Measurements from ENCODE around the gene PRG2. TPM values are rescaled to one million over a fixed set of nuclear protein-coding genes. Genes with fewer than 3 reads are reported as not detected.
A peak's percentile ranks its signal among the peaks of the same experiment; 100 is the strongest.

Gene PRG2
- total and polyA plus RNA-seq, 9 of the 15 experiments (the other 6 are each of a cell fraction or from before 2014, with no cell fraction given) = 1.8 to 78.0 (median 26.6) TPM

DNA sequence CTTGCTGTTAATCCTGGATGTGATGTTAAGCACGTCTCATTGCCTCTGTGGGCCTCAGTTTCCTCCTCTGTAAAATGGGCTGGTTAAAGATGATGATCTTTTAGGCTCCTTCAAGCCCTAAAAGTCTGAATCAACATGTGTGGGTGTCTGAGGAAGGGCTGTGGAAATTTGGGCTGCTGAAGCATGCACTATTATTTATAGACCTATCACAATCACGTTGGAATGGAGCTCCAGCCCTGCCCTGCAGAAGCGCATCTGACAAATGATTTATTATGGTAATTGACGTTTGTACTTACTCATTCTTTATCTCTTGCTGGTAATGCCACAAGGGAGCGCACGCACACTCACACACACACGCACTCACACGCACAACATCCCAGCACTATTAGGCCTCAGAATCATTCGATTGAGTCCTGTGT, 31.9 kb downstream of the PRG2 start (continued):
- TF ChIP-seq, protein P1, sequence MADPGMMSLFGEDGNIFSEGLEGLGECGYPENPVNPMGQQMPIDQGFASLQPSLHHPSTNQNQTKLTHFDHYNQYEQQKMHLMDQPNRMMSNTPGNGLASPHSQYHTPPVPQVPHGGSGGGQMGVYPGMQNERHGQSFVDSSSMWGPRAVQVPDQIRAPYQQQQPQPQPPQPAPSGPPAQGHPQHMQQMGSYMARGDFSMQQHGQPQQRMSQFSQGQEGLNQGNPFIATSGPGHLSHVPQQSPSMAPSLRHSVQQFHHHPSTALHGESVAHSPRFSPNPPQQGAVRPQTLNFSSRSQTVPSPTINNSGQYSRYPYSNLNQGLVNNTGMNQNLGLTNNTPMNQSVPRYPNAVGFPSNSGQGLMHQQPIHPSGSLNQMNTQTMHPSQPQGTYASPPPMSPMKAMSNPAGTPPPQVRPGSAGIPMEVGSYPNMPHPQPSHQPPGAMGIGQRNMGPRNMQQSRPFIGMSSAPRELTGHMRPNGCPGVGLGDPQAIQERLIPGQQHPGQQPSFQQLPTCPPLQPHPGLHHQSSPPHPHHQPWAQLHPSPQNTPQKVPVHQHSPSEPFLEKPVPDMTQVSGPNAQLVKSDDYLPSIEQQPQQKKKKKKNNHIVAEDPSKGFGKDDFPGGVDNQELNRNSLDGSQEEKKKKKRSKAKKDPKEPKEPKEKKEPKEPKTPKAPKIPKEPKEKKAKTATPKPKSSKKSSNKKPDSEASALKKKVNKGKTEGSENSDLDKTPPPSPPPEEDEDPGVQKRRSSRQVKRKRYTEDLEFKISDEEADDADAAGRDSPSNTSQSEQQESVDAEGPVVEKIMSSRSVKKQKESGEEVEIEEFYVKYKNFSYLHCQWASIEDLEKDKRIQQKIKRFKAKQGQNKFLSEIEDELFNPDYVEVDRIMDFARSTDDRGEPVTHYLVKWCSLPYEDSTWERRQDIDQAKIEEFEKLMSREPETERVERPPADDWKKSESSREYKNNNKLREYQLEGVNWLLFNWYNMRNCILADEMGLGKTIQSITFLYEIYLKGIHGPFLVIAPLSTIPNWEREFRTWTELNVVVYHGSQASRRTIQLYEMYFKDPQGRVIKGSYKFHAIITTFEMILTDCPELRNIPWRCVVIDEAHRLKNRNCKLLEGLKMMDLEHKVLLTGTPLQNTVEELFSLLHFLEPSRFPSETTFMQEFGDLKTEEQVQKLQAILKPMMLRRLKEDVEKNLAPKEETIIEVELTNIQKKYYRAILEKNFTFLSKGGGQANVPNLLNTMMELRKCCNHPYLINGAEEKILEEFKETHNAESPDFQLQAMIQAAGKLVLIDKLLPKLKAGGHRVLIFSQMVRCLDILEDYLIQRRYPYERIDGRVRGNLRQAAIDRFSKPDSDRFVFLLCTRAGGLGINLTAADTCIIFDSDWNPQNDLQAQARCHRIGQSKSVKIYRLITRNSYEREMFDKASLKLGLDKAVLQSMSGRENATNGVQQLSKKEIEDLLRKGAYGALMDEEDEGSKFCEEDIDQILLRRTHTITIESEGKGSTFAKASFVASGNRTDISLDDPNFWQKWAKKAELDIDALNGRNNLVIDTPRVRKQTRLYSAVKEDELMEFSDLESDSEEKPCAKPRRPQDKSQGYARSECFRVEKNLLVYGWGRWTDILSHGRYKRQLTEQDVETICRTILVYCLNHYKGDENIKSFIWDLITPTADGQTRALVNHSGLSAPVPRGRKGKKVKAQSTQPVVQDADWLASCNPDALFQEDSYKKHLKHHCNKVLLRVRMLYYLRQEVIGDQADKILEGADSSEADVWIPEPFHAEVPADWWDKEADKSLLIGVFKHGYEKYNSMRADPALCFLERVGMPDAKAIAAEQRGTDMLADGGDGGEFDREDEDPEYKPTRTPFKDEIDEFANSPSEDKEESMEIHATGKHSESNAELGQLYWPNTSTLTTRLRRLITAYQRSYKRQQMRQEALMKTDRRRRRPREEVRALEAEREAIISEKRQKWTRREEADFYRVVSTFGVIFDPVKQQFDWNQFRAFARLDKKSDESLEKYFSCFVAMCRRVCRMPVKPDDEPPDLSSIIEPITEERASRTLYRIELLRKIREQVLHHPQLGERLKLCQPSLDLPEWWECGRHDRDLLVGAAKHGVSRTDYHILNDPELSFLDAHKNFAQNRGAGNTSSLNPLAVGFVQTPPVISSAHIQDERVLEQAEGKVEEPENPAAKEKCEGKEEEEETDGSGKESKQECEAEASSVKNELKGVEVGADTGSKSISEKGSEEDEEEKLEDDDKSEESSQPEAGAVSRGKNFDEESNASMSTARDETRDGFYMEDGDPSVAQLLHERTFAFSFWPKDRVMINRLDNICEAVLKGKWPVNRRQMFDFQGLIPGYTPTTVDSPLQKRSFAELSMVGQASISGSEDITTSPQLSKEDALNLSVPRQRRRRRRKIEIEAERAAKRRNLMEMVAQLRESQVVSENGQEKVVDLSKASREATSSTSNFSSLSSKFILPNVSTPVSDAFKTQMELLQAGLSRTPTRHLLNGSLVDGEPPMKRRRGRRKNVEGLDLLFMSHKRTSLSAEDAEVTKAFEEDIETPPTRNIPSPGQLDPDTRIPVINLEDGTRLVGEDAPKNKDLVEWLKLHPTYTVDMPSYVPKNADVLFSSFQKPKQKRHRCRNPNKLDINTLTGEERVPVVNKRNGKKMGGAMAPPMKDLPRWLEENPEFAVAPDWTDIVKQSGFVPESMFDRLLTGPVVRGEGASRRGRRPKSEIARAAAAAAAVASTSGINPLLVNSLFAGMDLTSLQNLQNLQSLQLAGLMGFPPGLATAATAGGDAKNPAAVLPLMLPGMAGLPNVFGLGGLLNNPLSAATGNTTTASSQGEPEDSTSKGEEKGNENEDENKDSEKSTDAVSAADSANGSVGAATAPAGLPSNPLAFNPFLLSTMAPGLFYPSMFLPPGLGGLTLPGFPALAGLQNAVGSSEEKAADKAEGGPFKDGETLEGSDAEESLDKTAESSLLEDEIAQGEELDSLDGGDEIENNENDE (IDR thresholded peaks at IDR 0.05; ENCODE audit: low read depth, low read length) = no peak
- no peak for TF ChIP-seq ELF1 (tag; IDR thresholded peaks at IDR 0.05)
- TF ChIP-seq ATF7 (IDR thresholded peaks at IDR 0.05) = peak; percentile 28; the same call in 1 of the 2 replicates
- TF ChIP-seq YBX1 (IDR thresholded peaks at IDR 0.05) = no peak
- TF ChIP-seq U2AF2 (optimal IDR thresholded peaks at IDR 0.05; ENCODE audit: low read depth, low read length) = no peak
- no peak for TF ChIP-seq ZNF695 (CRISPR knock-in tag; IDR thresholded peaks at IDR 0.05)
- TF ChIP-seq SP1 (CRISPR knock-in tag; IDR thresholded peaks at IDR 0.05) = no peak
- peak; percentile 99 for TF ChIP-seq MEIS2 (IDR thresholded peaks at IDR 0.05; ENCODE audit: partially characterized antibody)
- no peak for TF ChIP-seq ZFP91 (CRISPR knock-in tag; IDR thresholded peaks at IDR 0.05)
- no peak for TF ChIP-seq TEAD2 (tag; IDR thresholded peaks at IDR 0.05)
- TF ChIP-seq MAX (CRISPR knock-in tag; IDR thresholded peaks at IDR 0.05) = no peak
- no peak for TF ChIP-seq NR4A1 (CRISPR knock-in tag; IDR thresholded peaks at IDR 0.05)
- no peak for TF ChIP-seq NR4A1 (tag; IDR thresholded peaks at IDR 0.05)
- no peak for TF ChIP-seq ZBED1 (IDR thresholded peaks at IDR 0.05)
- TF ChIP-seq CTCF (IDR thresholded peaks at IDR 0.05 in 2 of 3, conservative IDR thresholded peaks at IDR 0.05 in 1 of 3; ENCODE audit: insufficient read depth in 2 of 3, low read depth in 1 of 3, low read length in 3 of 3) = peak in 1 of 3 experiments; percentile 45; a peak in 2 of 6 replicates

All from K562 (cell line).